Hematopoietic multipotent progenitor cell treated with erythropoietin and hydrocortisone succinate and interleukin-3 and kit ligand, for 17 days (in vitro differentiated cells): ENCODE measurements around the gene HSPA4L.

Experiments
- DNase-seq: peaks from one replicate; pipeline ENCODE4 v3.0.0-alpha.2; 2015; ENCODE audit warnings: low spot score

HSPA4L gene

DNA sequence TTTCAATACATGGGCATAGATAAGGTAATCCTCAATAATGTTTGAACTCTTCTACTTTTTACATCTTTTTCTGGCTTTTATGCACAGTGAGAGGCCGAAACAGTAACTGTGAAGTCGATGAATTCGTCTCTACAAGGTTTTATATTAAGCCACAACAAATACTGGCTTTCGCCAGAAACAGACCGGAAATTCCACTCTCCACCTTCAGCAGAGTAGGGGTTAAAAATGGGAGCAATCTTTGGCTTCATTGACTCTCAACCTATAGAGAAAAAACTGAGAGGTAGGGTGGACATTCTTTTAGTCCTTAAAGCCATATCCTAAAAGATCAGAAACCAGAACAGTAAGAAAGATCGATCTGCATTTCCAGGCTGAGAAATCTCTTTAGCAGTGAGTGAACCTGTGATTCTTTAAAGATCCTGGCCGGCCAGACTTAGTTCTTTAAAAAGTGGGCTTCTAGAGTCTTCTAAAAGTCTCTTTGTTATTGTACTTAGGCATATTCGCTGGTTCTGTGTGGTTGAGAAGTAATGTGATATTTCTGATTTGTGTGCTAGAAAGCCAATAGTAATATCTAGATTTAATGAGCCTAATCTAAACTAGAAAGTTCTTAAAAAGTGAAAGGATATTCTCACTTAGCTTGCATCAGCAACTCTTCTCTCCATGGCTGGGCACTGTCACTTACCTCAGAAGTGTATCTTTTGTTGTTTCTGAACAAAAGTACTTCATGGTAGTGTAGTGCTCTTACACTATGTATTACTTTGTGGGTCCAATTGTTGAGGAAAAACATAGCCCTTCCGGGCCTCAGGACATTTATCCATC lies 2.0 kb downstream of the HSPA4L start:
- DNase-seq, result no peak

DNA sequence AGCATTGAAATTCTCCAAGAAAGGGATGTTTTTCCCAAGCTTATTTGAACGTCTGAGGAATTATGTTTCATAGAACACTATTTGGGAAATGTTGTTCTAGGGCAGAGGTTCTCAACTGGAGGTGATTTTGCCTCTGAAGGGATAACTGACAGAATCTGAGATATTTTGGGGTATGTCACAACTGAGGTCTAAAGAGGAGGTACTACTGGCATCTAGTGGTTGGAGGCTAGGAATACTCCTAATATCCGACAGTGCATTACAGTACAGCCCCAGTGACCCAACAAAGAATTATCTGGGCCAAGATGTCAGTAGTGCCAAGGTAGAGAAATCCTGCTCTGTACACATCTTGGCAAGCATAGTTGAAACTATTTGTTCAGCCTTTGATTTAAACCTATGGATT lies 6.4 kb downstream of the HSPA4L start:
- no peak for DNase-seq

- no peak for DNase-seq
These were observed 9.3 kb downstream of the HSPA4L start for GRCh38 chr4:127791391-127791790.

DNA sequence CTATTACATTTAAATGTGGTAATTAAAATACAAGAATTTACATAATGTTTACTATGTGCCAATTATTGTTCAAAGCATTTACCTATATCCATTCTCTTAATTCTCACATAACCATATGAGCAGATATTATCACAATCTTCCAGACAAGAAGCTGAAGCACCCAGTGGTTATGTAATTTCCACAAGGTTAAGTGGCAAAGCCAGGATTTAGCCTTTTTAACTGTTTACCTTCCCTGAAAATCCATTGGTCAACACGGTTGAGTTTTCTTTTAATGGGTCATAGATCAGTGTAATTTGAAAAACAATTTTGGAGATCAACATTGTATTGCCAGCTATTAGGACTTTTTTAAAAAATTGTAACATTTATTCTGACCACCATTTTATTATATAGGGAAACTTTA lies 11.4 kb downstream of the HSPA4L start:
- no peak for DNase-seq

DNA sequence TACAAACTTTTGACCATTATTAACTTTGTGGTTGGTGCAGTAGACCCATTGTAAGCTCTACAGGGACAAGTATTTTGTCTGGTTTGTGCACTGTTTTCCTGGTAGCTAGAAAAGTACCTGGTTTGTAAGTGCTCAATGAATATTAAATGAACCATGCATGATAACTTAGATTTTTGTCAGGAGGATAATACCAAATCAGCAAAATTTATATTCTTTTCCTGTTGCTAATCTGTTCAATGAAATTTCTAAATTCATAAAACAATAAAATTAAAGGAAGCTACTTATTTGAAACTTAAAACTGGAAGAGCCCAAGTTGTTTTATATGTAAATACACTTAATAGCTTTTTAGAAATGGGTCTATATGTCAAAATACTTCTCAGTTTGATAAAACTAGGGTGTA lies 17.6 kb downstream of the HSPA4L start:
- DNase-seq, result no peak

DNA sequence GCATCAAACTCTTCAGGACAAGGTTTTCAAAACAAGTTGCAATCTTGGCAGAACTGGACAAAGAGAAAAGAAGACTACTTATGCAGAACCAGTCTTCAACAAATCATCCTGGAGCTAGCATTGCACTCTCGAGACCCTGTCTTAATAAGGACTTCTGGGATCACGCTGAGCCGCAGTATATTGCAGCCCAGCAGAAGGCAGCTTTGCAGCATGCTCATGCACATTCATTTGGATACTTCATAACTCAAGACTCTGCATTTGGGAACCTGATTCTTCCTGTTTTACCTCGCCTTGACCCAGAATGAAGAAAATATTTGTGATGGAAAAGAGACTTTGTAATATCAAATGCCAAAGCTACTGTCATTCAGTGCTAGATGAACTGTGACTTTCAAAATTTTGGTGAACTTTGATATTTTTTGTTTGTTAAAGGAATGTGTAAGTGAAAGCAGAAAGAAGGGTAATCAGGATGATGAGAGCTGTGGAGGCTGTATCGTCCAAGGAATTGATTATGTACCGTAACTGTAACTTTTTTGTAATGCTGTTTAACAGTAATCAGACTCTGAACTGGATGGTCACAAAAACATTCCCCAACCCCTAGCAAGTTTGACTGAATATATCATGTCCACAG lies 27.2 kb downstream of the HSPA4L start:
- no peak for DNase-seq

DNA sequence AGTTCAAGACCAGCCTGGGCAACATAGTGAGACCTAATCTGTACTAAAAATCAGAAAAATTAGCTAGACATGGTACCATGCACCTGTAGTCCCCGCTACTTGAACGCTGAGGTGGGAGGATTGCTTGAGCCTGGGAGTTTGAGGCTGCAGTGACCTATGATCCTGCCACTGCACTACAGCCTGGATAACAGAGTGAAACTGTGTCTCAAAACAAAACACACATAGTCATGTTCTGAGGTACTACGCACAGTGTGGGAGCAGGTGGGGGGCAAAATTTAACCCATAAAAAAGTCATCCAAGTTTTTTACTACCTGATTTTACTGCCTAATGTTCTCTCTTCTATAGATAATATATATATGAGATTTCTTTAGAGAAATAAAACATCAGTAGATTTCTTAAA lies 28.4 kb downstream of the HSPA4L start:
- no peak for DNase-seq

DNA sequence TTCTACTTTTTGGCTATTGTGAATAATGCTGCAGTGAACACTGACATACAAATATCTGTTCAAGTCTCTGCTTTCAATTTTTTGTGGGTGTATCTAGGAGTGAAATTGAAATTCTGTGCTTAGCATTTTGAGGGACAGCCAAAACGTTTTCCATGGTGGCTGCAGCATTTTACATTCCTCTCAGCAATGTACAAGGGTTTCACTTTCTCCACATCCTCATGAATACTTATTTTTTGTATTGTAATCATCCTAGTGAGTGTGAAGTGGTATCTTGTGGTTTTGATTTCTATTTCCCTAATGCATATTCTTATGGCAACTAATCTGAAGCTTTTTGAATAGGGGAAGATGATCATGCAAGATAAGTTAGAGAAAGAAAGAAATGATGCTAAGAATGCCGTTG lies 40.3 kb downstream of the HSPA4L start:
- DNase-seq, result no peak

GRCh38 chr4:127828121-127828520 lies 46.0 kb downstream of the HSPA4L start:
- no peak for DNase-seq

DNA sequence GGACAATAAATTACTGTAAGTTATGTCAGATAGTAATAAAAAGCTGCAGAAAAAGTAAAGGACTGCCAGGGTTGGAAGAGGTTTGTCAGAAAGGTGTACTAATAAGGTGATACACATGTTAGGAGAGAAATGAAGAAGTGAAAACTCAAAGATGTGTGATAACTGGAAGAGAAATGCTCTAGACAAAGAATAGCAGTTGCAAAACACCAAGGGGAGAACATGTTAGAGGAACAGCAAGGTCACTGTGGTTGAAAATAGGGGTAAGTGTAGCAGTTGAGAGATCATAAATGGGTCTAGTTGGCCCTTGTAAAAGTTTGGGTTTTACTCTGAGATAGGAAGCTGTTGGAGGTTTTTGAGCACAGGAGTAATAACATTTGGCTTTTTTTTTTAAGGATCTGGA lies 46.9 kb downstream of the HSPA4L start:
- no peak for DNase-seq

GRCh38 chr4:127832585-127832984 lies 50.5 kb downstream of the HSPA4L start:
- DNase-seq, result no peak

DNA sequence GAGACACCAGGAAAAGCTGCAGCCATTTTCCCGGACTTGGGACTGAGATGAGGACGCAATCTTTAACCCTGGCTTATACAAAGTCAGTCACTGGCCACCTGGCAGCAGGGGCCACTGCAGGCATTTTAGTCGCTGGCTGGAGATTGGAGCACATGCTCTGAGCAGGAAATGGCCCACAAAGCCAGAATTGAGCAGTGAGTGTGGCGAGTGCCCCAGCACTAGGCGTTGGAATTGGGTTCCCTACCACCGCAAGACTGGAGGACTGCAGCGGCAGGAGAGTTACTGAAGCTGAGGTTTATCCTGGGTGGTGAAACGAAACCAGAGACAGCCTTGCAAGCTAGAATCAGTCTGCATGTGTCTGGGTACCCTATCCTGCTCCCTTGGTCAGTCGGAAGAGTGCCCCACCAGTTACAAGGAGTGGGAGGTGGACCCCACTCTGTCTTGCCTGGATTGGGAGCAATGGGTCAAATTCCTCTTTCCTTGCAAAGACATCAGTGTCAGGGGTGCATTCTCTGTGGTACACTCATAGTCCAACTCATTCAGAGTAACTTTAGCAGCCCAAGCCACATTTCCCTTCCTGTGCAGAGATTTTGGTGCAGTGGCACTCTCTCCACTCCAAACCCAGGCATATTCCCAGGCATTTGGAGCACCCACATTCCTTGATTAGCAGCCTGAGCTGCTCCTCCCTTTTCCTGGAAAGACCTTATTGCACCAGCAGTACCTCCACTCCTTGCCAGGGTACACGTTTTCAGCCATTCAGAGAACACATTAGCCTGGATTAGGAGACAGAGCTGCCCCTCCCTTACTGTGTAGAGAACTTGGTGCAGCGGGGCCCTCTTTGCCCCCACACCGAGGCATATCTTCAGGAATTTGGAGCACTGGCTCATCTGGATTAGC lies 61.8 kb downstream of the HSPA4L start:
- DNase-seq, result no peak

- no peak for DNase-seq
These were observed 62.5 kb downstream of the HSPA4L start for GRCh38 chr4:127844601-127845116.

DNA sequence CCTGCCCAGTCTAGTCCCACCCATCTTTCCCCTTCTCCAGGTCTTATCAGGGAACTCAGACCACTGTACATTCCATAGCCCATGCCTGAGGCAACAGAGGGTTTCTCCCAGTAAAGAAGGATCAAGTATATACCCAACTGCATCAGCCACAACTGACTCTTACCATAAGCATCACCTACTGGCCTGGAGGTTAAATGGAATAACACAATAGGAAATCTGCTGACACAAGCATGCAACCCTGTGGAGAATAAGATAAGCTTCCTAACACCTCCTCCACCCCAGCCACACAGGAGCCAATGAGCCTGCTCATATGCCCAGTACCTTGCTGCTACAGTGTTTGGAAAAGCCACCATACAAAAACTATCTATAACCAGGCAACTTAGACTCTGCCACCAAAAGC lies 63.9 kb downstream of the HSPA4L start:
- no peak for DNase-seq

DNA sequence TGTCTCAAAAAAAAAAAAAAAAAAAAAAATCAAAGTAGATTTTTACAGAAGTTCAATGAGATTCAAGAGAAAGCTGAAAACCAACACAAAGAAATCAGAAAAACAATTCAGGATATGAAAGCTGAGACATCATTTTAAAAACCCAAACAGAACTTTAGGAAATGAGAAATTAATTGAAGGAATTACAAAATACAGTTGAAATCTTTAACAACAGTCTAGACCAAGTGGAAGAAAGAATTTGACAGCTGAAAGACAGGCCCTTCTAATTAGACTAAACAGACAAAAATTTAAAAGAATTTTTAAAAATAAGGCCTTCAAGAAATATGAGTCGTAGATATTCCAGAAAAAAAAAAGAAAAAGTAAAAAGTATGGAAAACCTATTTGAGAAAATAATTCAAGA lies 64.6 kb downstream of the HSPA4L start:
- DNase-seq, result no peak

DNA sequence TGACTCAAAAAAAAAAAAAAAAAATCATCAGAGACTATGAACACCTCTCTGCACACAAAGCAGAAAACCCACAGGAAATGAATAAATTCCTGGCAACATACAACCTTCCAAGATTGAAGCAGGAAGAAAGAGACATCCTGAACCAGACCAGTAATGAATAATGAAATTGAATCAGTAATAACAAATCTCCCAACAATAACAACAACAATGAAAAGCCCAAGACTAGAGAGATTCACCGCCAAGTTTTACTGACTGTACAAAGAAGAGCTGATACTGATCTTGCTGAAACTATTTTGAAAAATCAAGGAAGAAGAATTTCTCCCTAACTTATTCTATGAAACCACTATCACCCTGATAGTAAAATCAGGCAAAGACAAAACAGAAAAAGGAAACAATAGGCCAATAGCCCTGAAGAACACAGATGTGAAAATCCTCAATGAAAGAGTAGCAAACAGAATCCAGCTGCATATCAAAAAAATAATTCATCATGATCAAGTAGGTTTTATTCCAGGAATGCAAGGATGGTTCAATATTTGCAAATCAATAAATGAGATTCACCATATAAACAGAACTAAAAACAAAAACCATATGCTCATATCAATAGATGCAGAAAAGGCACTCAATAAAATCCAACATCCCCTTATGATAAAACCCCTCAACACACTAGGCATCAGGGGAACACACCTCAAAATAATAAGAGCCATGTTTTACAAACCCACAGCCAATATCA lies 67.5 kb downstream of the HSPA4L start:
- DNase-seq, result no peak

DNA sequence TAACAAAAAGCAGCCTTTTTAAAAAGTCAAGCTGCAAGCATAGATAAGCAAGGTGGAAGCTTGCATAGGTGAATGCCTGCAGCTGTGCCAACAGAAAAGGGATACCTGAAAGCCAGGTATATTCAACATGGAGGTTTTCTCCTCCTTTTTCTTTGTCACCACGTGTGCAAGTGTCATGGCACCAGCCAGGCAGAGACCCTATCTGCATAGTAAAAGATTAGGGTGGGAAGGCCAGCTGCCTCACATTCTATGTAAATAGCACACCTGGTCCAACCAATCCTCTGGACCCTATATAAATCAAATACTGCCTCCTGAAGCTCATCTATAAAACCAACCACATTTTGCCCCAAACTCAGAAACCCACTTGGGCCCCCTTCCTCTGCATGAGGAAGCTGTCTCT lies 70.5 kb downstream of the HSPA4L start:
- DNase-seq, result no peak

GRCh38 chr4:127856196-127856812 lies 74.2 kb downstream of the HSPA4L start:
- DNase-seq, result no peak

DNA sequence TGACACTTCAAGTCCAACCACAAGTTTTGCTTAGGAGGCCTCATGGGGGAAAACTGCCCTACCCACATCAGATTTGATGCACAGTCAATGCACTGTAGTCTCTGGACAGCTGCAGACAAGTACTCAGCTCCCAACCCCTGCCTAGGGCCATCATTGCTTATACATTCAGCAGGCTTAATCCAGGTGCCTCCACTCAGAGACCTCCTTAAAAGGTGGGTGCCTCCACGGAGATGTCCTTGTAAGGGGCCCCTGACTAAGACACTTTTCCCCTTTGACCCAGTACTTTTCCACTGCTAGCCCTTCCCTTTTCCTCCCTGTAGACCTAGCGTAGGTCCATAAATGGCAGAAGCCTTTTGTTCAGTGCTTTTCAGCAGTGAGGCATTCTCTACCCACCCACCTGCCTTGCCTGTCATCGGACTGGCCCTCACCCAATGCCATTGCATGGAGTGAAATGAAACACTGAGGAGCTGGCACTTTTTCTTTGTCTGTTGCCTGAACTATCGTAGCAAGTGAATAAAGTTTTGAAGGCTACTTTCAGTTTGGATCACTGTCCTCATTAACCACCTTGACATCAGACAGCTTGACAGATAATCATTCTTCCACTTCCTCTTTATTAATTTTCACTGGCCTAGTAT lies 74.8 kb downstream of the HSPA4L start:
- DNase-seq, result no peak

GRCh38 chr4:127857641-127858040 lies 75.5 kb downstream of the HSPA4L start:
- DNase-seq, result no peak

GRCh38 chr4:127868196-127868595 lies 86.1 kb downstream of the HSPA4L start:
- no peak for DNase-seq
